VCaP (cell line): Measurements from ENCODE around the gene NAGPA.

ENCODE experiments used
- H3K27ac ChIP-seq: fragments of 450-650 bp; 2 replicates; pipeline ENCODE4 v1.5.1; 2017
- CTCF ChIP-seq: fragments of 450-650 bp; conservative IDR thresholded peaks from 2 replicates; pipeline ENCODE4 v1.5.1; 2017; ENCODE audit warnings: mild to moderate bottlenecking, moderate library complexity

NAGPA gene

GRCh38 chr16:5041600-5042133 lies 7.9 kb upstream of the NAGPA start:
- no peak for TF ChIP-seq CTCF

GRCh38 chr16:5040451-5040850 lies 6.7 kb upstream of the NAGPA start:
- TF ChIP-seq CTCF, result no peak
- H3K27ac ChIP-seq, result no peak overlapping the region

More at GRCh38 chr16:5041600-5042133, 7.9 kb upstream of the NAGPA start:
- no peak overlapping the region for H3K27ac ChIP-seq

GRCh38 chr16:5036228-5037156 lies 2.8 kb upstream of the NAGPA start:
- no peak overlapping the region for H3K27ac ChIP-seq
- TF ChIP-seq CTCF, result no peak

- H3K27ac ChIP-seq, result no peak overlapping the region
- no peak for TF ChIP-seq CTCF
Observed at GRCh38 chr16:5035909-5036227, 2.1 kb upstream of the NAGPA start.

- peak overlapping the region; percentile 52; the same call in 1 of the 2 replicates for H3K27ac ChIP-seq
Observed at GRCh38 chr16:5034167-5034523, 410 bp upstream of the NAGPA start.

GRCh38 chr16:5032748-5033167 lies 977 bp downstream of the NAGPA start:
- peak overlapping the region; percentile 52; the same call in 1 of the 2 replicates for H3K27ac ChIP-seq
- no peak for TF ChIP-seq CTCF

More at GRCh38 chr16:5034167-5034523, 410 bp upstream of the NAGPA start:
- TF ChIP-seq CTCF, result no peak

GRCh38 chr16:5031601-5032000 lies 2.1 kb downstream of the NAGPA start:
- H3K27ac ChIP-seq, result no peak overlapping the region
- no peak for TF ChIP-seq CTCF
